Memory B cell (primary cell): Measurements from ENCODE around the gene TUBB4A.

Experiments
- ATAC-seq: fragments of 150-1000 bp; cut with Tn5 transposase; 2 replicates; pipeline ENCODE4 v1.10.0; 2021; ENCODE audit warnings: low read depth, mild to moderate bottlenecking, moderate library complexity
- DNase-seq, 2 donors: peaks; one replicate each; pipeline ENCODE4 v3.0.0; 2022; ENCODE audit warnings: low spot score in 2 of 2
- H3K27ac Mint-ChIP-seq: one replicate; pipeline ENCODE4 v1.8.0; 2022; ENCODE audit warnings: mild to moderate bottlenecking, moderate library complexity, mixed read lengths
- H3K27me3 Mint-ChIP-seq: one replicate; pipeline ENCODE4 v1.8.0; 2022; ENCODE audit warnings: mixed read lengths
- H3K36me3 Mint-ChIP-seq: one replicate; pipeline ENCODE4 v1.8.0; 2022; ENCODE audit warnings: mild to moderate bottlenecking, mixed read lengths
- H3K4me1 Mint-ChIP-seq: one replicate; pipeline ENCODE4 v1.8.0; 2022; ENCODE audit warnings: mixed read lengths
- H3K4me3 Mint-ChIP-seq: one replicate; pipeline ENCODE4 v1.8.0; 2022; ENCODE audit warnings: mild to moderate bottlenecking, moderate library complexity, mixed read lengths
- H3K9me3 Mint-ChIP-seq: one replicate; pipeline ENCODE4 v1.8.0; 2022; ENCODE audit warnings: mixed read lengths

The TUBB4A gene

DNA sequence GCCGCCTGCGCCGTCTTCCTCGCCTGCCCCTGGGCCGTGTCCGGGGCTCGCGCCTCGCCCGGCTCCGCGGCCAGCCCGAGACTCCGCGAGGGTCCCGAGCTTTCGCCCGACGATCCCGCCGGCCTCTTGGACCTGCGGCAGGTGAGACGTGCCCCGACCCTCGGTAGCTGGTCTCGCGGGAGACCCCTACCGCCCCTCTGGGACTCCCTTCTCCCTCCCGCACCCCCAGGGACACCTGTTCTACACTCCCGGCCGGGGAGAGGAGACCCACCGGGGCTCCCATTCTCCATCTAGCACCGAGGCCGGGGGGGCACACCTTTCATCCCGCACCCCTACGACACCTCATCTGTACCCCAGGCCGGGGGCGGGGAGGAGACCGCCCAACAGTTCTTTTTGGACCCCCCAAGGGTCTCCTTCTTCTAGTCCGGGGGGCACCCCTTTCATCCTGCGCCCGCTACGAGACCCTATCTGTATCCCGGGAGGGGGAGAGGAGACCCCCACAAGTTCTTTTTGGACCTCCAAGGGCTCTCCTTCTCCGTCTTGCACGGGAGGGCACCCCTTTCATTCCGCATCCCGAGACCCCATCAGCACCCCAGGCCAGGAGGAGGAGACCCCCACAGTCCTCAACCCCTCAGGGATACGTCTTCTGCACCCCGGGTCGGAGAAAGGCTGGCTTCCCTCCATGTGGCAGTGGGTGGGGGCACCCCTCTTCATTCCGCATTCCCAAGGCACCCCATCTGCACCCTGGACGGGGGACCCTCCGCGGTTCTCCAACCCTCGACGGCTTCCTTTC is 29.2 kb upstream of the TUBB4A start:
- peaks cover 1% of the 10 kb centered on the region for H3K27me3 Mint-ChIP-seq
- ATAC-seq = no peak
- no peak for DNase-seq
- H3K4me3 Mint-ChIP-seq = peak overlapping the region; percentile 85
- H3K9me3 Mint-ChIP-seq = no peaks in the 10 kb centered on the region
- H3K27ac Mint-ChIP-seq = peak overlapping the region; percentile 92
- H3K36me3 Mint-ChIP-seq = peaks cover 7% of the 10 kb centered on the region
- peaks cover 50% of the 10 kb centered on the region for H3K4me1 Mint-ChIP-seq

DNA sequence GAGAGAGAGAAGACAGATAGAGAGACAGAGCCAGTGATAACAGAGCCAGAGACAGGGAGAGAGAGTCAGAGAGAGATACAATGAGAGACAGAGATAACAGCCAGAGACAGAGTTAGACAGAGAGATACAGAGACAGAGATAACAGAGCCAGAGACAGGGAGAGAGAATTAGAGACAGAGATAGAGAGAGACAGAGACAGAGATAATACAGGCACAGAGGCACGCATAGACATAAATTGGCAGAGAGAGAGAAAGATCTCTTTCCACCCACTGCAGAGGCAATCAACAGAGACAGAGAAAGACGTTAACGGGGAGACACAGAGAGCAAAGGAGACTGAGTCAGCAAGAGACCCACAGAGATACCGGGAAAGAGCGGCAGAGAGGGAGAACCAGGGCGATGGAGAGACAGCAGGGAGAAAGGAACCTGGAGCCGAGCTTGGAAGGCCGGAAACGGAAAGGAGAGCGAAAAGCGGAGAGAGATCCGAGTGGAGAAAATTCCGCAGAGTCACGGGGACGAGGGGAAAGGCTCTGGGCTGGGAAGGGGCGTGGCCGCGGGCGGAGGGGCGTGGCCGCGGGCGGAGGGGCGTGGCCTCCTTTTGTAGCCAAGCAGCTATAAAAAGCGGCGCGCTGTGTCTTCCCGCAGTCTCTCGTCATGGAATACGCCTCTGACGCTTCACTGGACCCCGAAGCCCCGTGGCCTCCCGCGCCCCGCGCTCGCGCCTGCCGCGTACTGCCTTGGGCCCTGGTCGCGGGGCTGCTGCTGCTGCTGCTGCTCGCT is 28.5 kb upstream of the TUBB4A start, which contains the start of gene TNFSF9:
TNFSF9 (plus strand) TSS at position 641 of the 777 bp plus-strand sequence; CDS start at position 652, 11 bp downstream.
- Mint-ChIP-seq H3K27me3 (peaks cover 1% of the 10 kb centered on the region), H3K4me3 (peak within 1 kb of the TSS; percentile 85), H3K9me3 (no peaks in the 10 kb centered on the region), H3K27ac (peak within 1 kb of the TSS; percentile 92), H3K4me1 (peaks cover 44% of the 10 kb centered on the region), H3K36me3 (peaks cover 5% of the 10 kb centered on the region)
- ATAC-seq (peak; percentile 31), DNase-seq (peak; percentile 87 to 90)

DNA sequence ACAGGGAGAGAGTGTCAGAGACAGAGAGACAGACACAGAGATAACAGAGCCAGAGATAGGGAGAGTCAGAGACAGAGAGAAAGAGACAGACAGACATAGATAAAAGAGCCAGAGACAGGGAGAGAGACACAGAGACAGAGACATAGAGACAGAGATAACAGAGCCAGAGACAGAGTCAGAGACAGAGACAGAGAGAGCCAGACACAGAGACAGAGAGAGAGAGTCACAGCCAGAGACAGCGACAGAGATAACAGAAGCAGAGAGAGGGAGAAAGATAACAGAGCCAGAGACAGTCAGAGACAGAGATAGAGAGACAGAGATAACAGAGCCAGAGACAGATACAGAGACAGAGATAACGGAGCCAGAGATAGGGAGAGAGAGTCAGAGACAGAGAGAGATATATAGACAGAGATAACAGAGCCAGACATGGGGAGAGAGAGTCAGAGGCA is 27.9 kb upstream of the TUBB4A start:
- H3K4me1 Mint-ChIP-seq = peaks cover 42% of the 10 kb centered on the region
- DNase-seq (no peak), ATAC-seq (no peak)
- H3K27me3 Mint-ChIP-seq = peaks cover 1% of the 10 kb centered on the region
- H3K36me3 Mint-ChIP-seq = peaks cover 2% of the 10 kb centered on the region
- peak overlapping the region; percentile 92 for H3K27ac Mint-ChIP-seq
- H3K9me3 Mint-ChIP-seq = no peaks in the 10 kb centered on the region
- H3K4me3 Mint-ChIP-seq = peak overlapping the region; percentile 85

DNA sequence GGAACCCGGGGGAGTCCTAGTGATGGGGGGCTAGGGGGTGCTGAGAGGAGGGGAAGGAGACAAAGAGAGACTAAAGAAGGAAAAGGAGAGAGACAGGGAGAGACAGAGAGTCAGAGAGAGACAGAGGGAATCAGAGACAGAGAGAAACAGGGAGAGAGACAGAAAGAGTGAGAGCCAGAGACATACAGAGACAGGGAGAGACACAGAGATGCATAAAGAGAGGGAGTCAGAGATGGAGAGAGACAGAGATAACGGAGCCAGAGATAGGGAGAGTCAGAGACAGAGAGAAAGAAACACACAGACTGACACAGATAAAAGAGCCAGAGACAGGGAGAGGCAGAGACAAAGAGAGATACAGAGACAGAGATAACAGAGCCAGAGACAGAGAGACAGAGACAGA is 27.2 kb upstream of the TUBB4A start:
- no peak for DNase-seq
- H3K36me3 Mint-ChIP-seq = peaks cover 2% of the 10 kb centered on the region
- ATAC-seq = no peak
- peak overlapping the region; percentile 85 for H3K4me3 Mint-ChIP-seq
- peaks cover 1% of the 10 kb centered on the region for H3K27me3 Mint-ChIP-seq
- H3K4me1 Mint-ChIP-seq = peaks cover 42% of the 10 kb centered on the region
- H3K27ac Mint-ChIP-seq = peak overlapping the region; percentile 92
- H3K9me3 Mint-ChIP-seq = no peaks in the 10 kb centered on the region

DNA sequence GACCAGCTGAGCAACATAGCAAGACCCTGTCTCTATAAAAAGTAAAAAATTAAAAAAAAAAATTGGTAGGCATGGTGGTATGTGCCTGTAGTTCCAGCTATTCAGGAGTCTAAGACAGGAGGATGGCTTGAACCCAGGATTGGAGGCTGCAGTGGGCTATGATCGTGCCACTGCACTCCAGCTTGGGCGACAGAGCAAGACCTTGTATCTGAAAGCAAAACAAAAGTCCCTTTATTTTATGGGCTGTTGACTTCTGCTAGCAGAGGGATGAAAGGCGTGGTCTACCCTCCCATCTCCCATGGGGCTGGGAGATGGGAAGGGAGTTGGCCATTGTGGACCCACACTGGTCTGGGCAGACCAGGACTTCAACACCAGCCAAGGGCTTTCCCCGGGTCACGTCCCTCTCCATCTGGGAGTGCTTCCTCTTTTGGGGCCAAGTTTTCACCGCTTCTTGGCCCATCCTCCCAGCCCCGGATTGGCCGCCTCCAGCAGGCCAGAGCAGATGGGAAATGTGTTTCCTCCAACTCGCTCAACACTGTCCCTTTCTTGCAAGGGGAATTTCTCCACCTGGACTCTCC is 26.5 kb upstream of the TUBB4A start:
- Mint-ChIP-seq H3K4me3 (peak overlapping the region; percentile 66), H3K9me3 (no peaks in the 10 kb centered on the region), H3K27ac (peak overlapping the region; percentile 92), H3K36me3 (no peaks in the 10 kb centered on the region), H3K27me3 (no peaks in the 10 kb centered on the region), H3K4me1 (peaks cover 36% of the 10 kb centered on the region)
- ATAC-seq (peak; percentile 20), DNase-seq (peak; percentile 41 to 51)

DNA sequence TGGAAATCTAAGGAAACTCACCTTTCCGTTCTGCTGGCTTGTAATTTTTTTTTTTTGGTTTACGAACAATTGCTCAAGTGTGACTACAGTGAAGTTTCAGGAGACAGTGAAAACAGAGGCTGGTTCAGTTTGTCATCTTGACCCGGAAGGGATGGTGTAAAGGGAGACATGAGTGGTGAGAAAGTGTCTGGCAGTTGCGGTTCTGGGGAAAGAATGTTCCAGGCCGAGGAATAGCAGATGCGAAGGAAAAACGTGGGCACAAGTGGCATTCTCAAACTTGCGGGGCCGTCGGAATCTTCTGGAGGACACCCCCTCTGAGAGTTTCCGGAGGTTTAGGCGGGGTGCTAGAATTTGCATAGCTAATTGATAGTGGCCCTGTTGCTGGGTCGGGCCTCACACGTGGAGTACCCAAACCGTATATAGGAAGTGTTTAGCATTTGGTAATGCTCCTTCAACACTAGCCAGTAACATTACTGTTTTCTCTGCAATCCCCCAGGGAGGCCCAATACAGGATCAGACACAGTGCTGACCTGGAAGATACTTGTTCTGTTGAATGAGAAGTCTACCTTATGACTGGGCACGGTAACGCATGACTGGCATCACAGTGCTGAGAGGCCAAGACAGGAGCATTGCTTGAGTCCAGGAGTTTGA is 25.9 kb upstream of the TUBB4A start:
- Mint-ChIP-seq H3K27ac (peak overlapping the region; percentile 92), H3K27me3 (no peaks in the 10 kb centered on the region), H3K36me3 (no peaks in the 10 kb centered on the region), H3K4me3 (peak overlapping the region; percentile 66), H3K4me1 (peaks cover 34% of the 10 kb centered on the region), H3K9me3 (no peaks in the 10 kb centered on the region)
- ATAC-seq (peak; percentile 74), DNase-seq (peak; percentile 62 to 71)

DNA sequence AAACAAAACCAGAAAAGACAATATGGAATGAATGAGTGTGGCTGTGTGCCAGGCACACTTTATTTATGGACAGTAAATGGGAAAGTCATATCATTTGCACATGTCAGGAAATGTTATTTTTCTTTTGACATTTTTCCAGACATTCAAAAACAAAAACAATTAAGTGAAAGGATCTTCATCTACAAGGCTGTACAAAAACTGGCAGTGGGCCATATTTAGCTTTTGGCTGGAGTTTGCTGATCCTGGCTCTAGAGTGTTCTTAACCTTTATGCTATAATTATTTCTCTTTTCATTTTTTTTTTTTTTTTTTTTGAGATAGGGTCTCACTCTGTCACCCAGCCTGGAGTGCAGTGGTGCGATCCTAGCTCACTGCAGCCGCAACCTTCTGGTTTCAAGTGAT is 22.2 kb upstream of the TUBB4A start:
- no peak overlapping the region for H3K27ac Mint-ChIP-seq
- ATAC-seq (no peak), DNase-seq (no peak)
- no peak overlapping the region for H3K4me3 Mint-ChIP-seq
- H3K9me3 Mint-ChIP-seq = no peaks in the 10 kb centered on the region
- peaks cover 19% of the 10 kb centered on the region for H3K4me1 Mint-ChIP-seq
- H3K27me3 Mint-ChIP-seq = no peaks in the 10 kb centered on the region
- no peaks in the 10 kb centered on the region for H3K36me3 Mint-ChIP-seq

DNA sequence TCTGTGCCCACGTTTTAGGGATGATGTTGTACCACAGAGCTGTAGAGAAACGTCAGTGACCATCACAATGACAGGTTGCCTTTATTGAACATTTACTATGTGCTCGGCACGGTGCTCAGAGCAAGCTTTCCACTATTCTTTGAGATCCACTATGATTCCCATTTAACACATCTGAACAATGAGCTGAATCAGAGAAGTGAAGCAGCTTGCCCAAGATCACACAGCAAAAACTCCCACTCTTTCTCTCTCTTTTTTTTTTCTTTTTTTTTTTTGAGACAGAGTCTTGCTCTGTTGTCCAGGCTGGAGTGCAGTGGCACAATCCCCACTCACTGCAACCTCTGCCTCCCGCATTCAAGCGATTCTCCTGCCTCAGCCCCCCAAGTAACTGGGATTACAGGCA is 20.6 kb upstream of the TUBB4A start:
- DNase-seq (no peak), ATAC-seq (no peak)
- Mint-ChIP-seq H3K36me3 (no peaks in the 10 kb centered on the region), H3K27ac (peak overlapping the region; percentile 97), H3K4me3 (peak overlapping the region; percentile 63), H3K9me3 (no peaks in the 10 kb centered on the region), H3K4me1 (peaks cover 24% of the 10 kb centered on the region), H3K27me3 (no peaks in the 10 kb centered on the region)

DNA sequence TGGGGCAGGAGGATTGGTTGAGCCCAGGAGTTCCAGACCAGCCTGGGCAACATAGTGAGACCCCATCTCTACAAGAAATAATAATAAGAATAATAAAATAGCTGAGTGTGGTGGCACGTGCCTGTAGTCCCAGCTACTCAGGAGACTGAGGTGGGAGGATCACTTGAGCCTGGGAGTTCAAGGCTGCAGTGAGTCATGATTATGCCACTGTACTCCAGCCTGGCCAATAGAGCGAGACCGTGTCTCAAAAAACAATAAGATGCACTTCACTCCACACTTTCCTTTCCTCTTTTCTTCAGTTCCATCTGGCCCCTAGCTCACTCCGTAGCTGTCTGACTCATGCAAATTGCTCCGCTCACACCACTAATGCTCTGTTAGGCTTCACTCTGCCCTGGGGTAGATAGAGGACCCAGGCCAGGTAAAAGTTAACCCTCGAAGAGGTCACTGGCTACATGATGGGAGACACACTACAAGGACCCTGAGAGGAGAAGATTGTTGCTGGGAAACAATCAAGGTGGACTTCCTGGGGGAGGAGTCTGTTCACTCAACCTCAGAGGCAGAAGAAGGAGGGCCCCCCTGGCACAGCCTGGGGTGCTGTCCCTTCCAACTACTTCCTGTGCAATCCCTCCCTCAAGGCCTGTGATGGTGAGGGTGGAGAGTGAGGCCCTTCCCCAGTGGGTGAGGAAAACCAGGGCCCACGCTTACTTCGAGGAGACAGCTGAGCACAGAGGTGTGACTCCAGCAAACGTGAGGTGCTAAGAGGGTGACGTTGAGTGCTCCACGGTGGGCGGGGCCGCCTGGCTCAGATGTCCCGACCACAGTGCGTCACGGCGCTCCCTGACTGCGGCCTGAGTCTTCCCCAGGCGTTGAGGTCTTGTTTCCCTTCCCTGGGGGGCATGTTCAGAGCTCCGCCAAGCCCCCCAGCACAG is 19.9 kb upstream of the TUBB4A start:
- DNase-seq (peak; percentile 78 to 83), ATAC-seq (peak; percentile 75)
- Mint-ChIP-seq H3K4me1 (peaks cover 27% of the 10 kb centered on the region), H3K27me3 (no peaks in the 10 kb centered on the region), H3K9me3 (no peaks in the 10 kb centered on the region), H3K27ac (peak overlapping the region; percentile 97), H3K4me3 (peak overlapping the region; percentile 63), H3K36me3 (no peaks in the 10 kb centered on the region)

DNA sequence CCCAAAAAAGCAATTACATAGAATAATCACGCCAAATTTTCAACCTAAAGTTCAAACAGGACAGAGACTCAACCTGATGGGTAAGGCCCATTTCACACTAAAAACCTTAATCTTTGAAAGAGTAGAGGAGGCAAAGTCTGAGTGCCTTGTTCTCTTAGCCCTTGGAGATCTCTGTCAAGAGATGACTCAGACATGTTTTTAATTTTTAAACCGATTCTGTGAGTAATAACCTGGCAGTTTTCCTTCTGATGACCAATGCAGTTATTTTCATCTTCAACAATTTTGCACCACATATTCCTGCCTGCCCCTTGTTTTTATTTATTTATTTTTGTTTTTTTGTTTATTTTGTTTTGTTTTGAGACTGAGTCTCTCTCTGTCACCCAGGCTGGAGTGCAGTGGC is 17.2 kb upstream of the TUBB4A start:
- no peaks in the 10 kb centered on the region for H3K9me3 Mint-ChIP-seq
- peaks cover 37% of the 10 kb centered on the region for H3K4me1 Mint-ChIP-seq
- H3K36me3 Mint-ChIP-seq = no peaks in the 10 kb centered on the region
- ATAC-seq (no peak), DNase-seq (no peak)
- peak overlapping the region; percentile 39 for H3K27ac Mint-ChIP-seq
- no peak overlapping the region for H3K4me3 Mint-ChIP-seq
- H3K27me3 Mint-ChIP-seq = no peaks in the 10 kb centered on the region

DNA sequence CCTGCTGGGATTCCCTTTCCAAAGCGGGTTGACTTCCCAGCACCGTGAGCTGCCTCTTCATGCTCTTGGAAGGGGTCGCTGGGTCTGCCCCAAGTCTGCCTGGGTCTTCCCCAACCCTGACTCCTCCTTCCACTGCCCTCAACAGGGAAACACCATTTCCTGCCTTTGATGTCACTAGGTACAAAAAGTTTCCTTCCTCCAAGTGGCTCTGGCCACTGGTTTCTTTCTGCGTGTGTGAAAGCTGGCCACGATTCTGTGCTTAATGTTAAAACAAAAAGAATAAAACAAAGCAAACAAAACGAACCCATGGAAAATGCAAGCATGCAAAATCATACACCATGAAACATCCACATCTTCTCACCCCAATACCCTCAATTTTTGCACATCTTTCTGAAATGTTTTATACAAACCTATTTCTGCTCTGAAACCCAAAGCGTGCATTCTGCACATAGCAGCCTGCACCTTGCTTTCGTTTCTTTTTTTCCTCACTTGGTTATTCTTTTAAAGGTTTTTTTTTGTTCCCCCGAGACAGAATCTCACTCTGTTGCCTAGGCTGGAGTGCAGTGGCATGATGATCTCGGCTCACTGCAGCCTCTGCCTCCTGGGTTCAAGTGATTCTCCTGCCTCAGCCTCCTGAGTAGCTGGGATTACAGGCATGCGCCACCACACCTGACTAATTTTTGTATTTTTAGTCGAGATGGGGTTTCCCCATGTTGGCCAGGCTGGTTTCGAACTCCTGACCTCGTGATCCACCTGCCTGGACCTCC is 16.2 kb upstream of the TUBB4A start:
- Mint-ChIP-seq H3K27ac (peak overlapping the region; percentile 86), H3K9me3 (no peaks in the 10 kb centered on the region), H3K27me3 (no peaks in the 10 kb centered on the region), H3K36me3 (no peaks in the 10 kb centered on the region), H3K4me3 (peak overlapping the region; percentile 74), H3K4me1 (peaks cover 37% of the 10 kb centered on the region)
- ATAC-seq (peak; percentile 12), DNase-seq (no peak)

DNA sequence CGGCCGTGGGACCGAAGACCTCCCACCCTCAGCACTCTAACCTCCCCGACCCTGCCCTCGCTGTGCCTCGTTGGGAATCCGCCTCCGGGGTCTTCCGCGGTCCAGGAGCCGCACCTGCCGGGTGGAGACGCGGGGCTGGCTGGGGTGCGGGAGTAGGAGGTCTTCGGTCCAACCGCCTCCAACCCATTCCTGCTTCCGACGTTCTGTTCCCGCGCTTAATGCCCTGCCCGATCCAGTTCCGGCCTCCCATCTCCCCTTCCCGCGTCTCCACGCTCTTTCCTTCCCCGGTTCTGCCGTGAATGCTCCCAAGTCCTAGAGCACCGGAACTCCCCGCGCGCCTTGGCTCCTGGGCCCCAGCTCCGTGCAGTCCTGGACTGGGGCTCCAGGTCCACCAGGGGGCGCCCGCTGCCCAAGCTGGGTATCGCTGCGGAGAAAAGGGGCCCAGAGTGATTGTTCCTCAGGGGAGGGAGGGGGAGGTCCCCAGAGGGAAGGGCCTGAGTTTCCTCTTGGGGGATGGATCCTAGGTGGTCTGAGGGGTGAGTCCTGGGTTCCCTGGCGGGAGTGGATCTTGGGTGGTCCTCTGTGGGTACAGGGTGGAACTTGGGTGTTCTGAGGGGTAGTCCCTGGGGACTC is 14.7 kb upstream of the TUBB4A start:
- Mint-ChIP-seq H3K36me3 (no peaks in the 10 kb centered on the region), H3K4me1 (peaks cover 32% of the 10 kb centered on the region), H3K27ac (peak overlapping the region; percentile 79), H3K4me3 (peak overlapping the region; percentile 93), H3K27me3 (no peaks in the 10 kb centered on the region), H3K9me3 (no peaks in the 10 kb centered on the region)
- ATAC-seq (peak; percentile 64), DNase-seq (peak; percentile 94 to 96)
